ENCODE measurements around the gene MINDY4.
A peak's percentile ranks its signal among the peaks of the same experiment; 100 is the strongest.

Gene MINDY4
- 0.09 to 0.67 reads per million in 2 donors for total RNA-seq

DNA sequence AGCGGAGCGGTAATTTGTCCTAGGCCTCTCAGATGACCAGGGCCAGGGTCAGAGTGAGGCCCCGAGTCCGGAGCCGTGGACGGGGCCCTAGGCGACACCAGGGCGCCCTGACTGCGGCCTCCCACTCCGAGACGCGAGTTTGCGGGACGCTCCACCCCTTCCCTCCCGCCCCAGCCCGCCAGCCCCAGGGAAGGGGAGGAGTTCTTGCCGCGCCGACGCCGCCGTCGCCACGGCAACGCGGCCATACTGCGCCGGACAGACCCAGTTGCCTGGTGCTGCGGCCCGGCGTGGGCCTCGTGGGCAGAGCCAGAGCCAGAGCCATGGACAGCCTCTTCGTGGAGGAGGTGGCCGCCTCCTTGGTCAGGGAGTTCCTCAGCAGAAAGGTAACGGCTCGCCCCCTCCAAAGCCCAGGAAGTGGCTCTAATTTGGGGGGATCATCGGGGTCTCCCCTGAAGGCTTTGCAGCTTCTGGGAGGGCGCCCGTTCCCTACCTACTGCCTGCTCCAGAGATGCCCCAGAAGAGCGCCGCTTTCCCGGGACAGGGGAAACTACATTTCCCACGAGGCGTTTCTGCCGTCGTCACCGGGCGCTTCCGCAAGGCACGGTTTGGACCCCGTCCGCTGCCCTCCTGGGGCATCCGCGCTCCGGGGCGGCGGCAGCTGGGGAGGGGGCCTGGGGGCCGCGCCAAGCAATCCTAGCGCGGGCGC lies at the start of gene MINDY4:
Gene MINDY4, plus strand, starts transcription at position 244 of the 706 bp plus-strand sequence. Its CDS starts 77 bp downstream, at position 321.
- DNase-seq: peak; percentile 43

- no peak for DNase-seq
Measured at GRCh38 chr7:30722187-30722586, 49.0 kb upstream of the MINDY4 start.

GRCh38 chr7:30722671-30723070 lies 48.5 kb upstream of the MINDY4 start:
- DNase-seq: no peak

- no peak for DNase-seq
Measured at GRCh38 chr7:30723776-30724175, 47.4 kb upstream of the MINDY4 start.

DNA sequence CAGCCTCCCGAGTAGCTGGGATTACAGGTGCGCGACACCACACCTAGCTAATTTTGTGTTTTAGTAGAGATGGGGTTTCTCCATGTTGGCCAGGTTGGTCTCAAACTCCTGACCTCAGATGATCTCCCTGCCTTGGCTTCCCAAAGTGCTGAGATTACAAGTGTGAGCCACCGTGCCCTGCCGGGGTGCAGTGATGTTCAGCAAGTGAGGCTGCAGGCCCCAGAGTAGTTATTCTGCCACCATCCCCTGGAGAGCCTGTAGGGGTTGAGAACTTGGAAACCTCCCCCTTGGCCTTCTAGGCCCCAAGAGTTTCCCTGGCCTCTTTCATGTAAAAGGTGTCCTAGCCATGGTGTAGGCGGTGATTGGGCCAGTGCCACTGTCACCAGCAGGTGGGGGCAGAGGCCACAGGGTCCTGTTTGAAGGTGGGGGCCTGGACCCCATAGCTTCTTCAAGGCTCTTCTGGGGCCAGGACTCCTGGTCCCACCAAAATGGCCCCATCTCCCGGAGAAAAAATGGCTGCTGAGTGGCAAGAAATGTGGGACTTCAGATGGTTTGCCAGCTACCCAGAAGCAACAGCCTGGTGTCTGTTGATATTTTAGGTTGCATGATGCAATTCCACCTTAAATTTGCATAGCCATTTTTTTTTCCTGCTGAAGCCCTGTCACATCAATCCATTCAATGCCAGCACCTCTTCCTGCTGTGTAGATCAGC lies 44.8 kb upstream of the MINDY4 start:
- DNase-seq: no peak

- no peak for DNase-seq
Measured at GRCh38 chr7:30727061-30727945, 43.9 kb upstream of the MINDY4 start.

GRCh38 chr7:30728591-30729100 lies 42.6 kb upstream of the MINDY4 start:
- DNase-seq: no peak

DNA sequence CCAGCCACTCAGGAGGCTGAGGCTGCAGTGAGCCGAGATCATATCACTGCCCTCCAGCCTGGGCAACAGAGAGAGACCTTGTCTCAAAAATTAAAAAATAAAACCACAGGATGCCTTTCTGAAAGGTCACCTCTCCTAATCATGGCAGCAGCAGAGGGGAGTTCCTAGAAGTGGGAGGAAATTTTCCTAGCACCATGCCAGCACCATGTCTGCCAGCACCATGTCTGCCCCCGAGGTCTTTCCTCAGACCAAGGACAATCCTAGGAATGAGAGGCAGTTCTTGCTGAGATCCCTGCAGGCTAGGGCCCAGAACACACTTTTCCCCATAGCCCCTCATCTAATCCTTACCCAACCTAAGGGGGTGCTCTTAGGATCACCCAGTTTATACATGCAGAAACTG lies 41.6 kb upstream of the MINDY4 start:
- DNase-seq: no peak

- no peak for DNase-seq
Measured at GRCh38 chr7:30730097-30730496, 41.1 kb upstream of the MINDY4 start.

GRCh38 chr7:30730996-30731395 lies 40.2 kb upstream of the MINDY4 start:
- no peak for DNase-seq

- DNase-seq: no peak
Measured at GRCh38 chr7:30731581-30731980, 39.6 kb upstream of the MINDY4 start.

- DNase-seq: no peak
Measured at GRCh38 chr7:30732606-30733005, 38.6 kb upstream of the MINDY4 start.

DNA sequence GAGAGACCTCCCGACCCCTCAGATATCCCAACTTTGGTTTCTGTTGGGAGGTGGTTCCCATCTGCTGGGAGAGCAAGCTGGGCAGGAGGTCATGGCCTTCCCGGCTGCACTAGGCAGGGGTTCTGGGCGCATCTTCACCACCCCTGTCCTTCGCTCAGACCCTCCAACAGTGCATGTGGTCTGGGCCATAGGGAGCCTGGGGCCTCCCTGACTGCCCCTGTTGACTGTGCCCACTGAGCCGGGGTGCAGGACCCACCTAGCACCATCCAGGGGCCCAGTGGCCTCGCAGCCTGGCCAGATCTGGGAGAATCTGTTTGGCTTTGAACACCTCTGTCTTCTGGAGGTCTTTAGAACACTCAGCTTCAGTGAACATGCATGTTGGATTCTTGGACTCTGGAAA lies 38.0 kb upstream of the MINDY4 start:
- DNase-seq: no peak

- DNase-seq: no peak
Measured at GRCh38 chr7:30733691-30734090, 37.5 kb upstream of the MINDY4 start.

- DNase-seq: no peak
Measured at GRCh38 chr7:30734497-30734896, 36.7 kb upstream of the MINDY4 start.

- no peak for DNase-seq
Measured at GRCh38 chr7:30735631-30736030, 35.6 kb upstream of the MINDY4 start.

- DNase-seq: no peak
Measured at GRCh38 chr7:30736291-30736690, 34.9 kb upstream of the MINDY4 start.

- DNase-seq: no peak
Measured at GRCh38 chr7:30738026-30738915, 32.9 kb upstream of the MINDY4 start.

DNA sequence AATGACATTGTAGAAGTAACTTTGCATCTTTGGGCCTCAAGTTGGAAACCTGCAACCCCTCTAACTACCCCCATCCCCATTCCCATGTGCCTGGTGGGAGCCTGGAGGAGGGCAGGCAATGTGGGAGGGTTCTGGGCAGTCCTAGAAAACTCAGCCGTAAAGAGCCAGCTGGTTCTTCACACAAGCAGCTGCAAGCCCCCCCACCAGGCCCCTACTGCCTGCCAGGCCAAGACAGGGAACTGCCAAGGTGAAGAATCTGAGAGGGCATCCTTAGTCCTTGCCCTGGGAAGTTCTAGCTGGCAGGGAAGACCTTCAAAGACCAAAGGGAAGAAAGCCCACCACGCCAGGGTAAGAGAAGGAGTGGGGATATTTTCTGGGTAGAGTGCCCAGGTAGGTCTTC lies 31.5 kb upstream of the MINDY4 start:
- no peak for DNase-seq

DNA sequence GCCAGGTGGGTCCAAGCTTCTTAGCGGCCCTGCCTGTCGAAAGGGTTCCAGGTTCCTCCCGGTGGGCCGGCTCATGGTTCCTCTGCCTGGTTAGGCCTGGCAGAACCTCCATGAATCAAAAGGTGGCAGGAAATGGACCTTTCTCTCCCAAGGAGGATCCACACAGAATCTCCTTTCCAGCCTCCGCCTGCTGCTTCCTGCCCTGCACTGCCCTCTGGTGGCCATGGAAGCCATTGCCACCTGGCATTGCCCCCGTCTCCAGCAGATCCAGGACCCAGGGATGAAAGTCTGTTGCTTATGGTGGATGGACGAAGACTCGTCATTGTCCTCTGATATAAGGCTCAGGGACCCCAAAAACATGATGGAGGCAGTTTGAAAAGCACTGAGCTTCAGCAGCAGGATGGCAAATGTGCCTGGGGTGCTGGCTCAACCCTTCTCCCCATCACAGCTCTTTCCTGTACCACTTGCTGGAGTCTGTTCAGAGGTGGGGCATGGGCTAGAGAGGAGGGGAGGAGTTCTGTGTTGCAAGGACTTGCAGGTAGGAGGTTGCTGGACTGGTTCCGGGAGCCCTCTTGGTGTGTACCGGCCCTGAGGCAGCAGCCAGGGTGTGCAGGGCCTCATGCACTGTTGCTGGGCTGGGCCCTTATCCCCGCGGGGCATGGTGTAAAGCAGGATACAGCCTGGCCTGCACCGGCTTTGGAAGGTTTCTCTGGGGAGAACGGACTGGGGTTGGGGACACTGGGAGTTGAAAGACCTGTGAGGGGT lies 30.6 kb upstream of the MINDY4 start:
- DNase-seq: peak; percentile 23

- no peak for DNase-seq
Measured at GRCh38 chr7:30741289-30741688, 29.9 kb upstream of the MINDY4 start.

All from activated gamma-delta T cell (primary cell).